Right lung (tissue), 5 donors: ENCODE results near the gene HIC1. TPM values are rescaled to one million over a fixed set of nuclear protein-coding genes. Genes with fewer than 3 reads are reported as not detected.
A peak's percentile ranks its signal among the peaks of the same experiment; 100 is the strongest.

Experiments
- DNase-seq, 2 donors: peaks; one replicate each; pipeline ENCODE4 v3.0.0-alpha.2; 2013
- polyA plus RNA-seq, 5 donors: library from polyadenylated mRNA; unstranded; fragments of 120-200 nt; gene quantifications; one replicate each; pipeline versions ENCODE4 v1.2.1 to v1.2.3, GENCODE V29; 2013; ENCODE audit warnings: inconsistent platforms in 1 of 5, low replicate concordance in 1 of 5; ENCODE audit not compliant: insufficient read length in 5 of 5, insufficient read depth in 1 of 5

Gene HIC1
- polyA plus RNA-seq, 5 donors: 15.1 to 51.9 (median 24.4) TPM

DNA sequence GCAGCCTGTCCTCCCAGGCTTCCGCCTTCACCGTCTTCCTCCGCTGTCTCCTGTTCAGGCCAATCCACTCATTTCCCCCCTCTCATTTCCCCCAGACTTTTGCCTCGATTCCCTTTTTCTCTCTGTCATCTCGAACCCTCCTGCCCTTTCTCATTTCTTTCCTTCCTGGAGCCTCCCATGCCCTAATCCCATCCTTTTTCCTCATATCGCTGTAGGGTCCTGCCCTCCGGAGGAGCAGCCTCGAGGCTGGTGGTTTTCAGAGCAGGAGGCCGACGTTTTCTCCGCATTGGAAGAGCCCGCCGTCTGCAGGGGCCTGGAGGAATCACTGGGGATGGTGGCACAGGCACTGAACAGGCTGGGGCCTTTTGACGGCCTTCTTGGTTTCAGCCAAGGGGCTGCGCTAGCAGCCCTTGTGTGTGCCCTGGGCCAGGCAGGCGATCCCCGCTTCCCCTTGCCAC is 12.5 kb upstream of the HIC1 start:
- no peak for DNase-seq

DNA sequence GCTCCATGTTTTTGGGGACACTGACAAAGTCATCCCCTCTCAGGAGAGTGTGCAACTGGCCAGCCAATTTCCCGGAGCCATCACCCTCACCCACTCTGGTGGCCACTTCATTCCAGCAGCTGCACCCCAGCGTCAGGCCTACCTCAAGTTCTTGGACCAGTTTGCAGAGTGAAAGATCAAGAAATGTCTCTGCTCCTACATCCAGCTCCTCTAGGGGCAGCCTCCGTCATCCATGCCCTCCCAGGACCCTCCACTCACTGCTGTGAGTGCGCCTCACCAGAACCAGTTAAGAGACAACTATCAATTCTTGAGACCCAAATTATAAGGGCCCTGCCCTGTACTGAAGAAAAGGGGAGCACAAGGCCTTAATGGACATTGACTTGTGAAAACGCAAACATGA is 12.0 kb upstream of the HIC1 start:
- no peak for DNase-seq

DNA sequence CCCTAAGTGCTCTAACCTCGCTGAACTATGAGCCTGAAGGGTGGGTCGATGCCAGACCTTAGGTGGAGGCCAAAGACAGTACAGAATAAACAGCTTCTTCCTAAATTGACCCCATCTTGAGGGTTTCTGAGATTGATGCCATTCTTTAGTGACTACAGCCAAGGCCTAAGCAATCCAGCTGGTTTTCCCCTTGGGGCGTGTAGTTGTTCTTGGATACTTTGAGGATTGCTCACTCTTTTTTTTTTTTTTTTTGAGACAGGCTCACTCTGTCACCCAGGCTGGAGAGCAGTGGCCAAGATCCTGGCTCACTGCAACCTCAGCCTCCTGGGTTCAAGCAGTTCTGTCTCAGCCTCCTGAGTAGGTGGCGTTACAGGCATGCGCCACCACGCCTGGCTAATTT is 11.1 kb upstream of the HIC1 start:
- DNase-seq: no peak

DNA sequence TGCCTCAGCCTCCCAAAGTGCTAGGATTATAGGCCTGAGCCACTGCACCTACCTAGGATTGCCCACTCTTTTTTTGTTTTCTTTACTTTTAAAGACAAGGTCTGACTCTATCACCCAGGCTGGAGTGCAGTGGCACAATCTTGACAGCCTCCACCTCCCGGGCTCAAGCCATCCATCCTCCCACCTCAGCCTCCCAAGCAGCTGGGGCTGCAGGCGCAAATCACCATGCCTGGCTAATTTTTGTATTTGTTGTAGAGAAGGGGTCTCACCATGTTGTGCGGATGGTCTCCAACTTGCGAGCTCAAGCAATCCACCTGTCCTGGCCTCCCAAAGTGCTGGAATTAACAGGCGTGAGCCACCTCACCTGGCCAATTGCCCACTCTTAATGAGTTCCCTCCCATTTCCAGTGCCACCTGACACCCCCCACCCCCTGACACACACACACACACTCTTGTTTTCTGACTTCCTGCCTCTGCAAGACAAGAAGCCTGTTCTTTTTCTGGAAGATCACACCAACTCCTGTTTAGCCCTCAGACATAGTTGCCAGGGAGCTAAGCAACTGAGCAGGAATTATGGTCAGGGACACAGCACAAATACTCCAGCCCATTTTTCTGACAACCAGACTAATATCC is 10.5 kb upstream of the HIC1 start:
- DNase-seq: no peak

DNA sequence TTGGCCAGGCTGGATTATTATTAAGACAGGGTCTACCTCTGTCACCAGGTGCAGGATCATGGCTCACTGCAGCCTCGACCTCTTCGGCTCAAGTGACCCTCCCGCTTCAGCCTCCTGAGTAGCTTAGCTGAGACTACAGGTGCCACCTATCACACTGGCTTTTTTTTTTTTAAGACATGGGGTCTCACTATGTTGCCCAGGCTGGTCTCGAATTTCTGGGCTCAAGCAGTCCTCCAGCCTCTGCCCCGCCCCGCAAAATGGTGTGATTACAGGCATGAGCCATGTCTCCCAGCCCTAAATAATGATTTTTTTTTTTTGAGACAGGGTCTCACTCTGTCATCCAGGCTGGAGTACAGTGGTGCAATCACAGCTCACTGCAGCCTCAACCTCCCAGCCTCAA is 7.3 kb upstream of the HIC1 start:
- no peak for DNase-seq

DNA sequence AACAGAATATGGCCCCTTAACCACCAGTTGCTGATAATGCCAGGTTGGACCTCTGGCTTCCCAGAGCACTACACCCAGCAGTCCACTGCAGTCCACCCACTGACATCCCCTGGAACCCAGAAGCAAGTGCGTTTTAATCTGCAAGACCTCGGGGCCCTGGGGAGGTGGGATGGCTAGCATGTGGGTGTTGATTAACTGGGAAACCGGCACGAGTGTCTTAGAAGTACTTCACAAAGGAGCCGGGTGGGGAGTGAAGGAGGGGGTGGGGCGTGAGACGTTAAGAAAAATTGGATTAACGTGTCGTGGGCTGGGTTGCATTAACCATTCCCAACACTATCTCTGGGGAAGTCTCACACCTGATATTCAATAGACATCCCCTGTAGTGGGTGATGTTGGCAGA is 6.1 kb upstream of the HIC1 start:
- no peak for DNase-seq

DNA sequence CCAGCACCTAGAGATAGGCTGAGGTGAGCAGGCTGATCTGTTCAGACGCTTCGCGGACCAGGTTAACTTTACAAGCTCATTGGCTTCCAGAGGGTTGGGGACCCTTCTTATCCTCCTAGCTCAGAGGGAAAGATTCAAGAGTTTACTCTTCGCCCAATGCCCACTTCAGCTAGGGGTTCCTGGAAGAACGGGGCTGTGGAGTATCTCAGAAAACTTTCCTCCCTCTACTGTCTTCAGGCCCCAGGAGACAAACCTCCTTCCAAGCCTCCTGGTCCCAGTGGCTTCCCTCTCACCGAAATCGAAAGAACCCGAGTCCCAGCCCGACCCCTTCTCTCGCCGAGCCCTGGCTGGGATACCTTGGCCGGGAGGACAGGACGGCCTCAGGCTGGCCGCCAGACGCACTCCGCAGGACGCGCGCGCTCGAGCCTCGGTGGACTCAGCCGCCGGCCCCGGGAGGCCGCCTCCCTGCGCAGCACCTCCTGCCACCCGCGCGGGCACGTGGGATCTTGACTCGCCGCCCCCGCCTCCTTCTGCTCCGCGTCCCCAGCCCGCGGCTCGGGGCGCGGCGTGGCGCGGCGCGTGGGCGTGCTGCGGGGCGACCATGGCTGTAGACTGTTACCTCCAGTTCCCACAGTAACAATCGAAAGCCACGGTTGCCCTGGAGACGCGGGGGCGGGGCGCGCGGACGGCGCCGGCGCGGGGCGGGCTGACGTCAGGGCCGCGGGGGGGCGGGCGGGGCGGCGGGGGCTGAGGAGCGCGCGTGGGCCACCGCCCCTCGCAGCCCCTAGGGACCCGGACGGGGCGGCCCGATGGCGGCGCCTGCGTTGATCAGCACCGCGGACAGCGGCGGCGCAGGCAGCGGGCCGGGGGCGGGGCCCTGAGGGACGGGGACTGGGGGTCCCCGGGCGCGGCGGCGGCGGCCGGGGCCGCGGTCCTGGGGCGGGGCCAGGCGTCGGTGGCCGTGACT is 5.3 kb upstream of the HIC1 start:
- DNase-seq: peak; percentile 80 to 84

DNA sequence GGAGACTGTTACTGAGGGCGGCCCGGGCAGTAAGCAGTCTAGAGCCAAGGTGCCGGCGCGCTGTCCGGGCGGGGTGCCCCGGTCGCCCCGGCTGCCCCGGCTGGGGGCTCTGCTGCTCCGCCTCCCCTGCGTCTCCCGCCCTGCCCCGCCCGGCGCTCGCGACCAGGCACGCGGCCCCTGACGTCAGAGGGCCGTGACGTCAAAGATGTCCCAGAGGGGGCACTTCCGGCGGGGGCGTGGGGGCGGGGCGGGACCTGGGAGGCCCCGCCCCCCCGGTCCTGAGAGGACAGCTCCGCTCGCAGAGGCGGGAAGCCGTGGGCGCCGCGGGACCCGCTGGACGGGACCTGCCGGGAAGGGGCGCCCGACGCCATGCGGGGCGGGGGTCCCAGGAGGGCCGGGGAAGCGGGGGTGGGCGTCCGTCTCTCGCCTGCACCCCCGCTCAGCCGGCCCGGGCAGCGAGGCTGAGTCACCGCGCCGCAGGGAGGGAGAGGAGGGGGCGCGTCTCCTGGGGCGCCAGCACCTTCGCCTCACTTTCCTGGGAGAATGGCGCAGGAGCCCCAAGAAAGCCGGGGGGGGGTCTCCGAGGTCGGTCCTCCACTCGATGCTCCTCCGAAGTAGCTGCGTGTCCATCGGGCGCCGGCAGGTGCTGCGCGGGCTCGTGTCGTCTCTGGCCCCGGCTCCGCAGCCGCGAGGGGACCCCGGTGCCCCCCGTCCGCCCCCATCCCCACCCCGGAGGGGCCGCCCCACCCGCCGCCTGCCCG is 4.4 kb upstream of the HIC1 start:
- peak; percentile 72 to 80 for DNase-seq

DNA sequence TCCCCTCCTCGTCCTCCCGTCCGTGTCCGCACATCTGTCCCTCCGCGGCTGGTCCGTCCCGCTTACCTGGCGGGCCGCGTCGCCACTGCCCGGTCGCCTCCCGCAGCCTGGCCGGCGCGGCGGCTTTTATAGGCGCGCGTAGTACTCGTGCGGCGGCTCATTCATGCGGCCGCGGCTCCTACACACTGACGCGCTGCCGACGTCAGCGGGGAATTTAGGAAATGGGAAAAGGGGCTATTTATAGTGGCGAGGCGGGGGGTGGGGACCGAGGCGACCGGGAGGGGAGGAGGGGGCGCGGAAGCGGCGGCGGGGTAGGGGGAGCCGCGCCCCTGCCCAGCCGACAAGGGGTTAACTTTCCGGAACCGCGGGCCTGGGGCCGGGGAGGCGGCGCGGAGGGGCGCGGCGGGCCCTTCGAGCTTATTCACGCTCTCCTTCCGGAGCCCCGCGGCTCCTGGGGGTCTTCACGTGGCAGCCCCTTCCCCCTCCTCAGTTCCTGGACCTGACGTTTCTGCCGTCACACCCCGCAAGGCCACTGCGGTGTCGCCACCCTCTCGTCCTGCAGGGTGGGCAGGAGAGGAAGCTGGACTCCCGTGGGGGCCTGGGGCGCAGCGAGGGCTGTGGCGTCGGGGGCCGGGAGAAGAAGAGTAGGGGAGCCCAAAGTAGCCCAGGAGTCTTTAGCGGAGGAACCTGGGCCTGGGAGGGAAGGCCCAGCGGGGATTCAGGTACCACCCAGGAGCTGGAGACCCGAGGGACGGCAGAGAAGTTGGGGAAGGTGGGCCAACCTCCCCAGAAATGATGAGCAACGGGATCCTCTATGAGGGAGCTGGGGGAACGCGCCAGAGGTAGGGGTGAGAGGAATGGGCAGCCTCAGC is 3.6 kb upstream of the HIC1 start:
- no peak for DNase-seq

DNA sequence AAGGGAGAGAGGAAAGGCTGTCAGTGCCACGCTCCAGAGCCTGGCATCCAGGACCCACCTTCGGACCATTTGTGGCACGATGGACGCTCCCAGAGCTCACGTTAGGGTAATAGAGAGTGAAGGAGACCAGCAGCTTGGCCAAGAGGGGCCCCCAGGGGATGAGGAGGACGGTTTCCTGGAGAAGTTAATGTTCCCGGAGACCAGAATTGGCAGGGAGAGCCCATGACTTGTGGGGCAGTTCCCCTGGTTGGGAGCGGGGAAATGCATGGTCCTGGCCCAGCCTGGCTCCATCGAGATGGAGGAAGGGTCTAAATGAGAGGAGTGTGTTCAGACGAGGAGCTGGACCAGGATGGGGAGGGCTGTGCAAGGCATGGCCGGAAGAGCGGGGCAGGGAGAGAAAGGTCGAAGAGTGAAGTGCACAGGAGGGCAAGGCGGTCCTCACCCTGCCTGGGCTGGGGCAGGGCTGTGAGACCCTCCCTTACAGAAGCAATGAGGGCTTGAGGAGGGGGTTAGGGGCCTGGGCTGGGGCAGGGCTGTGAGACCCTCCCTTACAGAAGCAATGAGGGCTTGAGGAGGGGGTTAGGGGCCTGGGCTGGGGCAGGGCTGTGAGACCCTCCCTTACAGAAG is 2.9 kb upstream of the HIC1 start:
- DNase-seq: no peak

DNA sequence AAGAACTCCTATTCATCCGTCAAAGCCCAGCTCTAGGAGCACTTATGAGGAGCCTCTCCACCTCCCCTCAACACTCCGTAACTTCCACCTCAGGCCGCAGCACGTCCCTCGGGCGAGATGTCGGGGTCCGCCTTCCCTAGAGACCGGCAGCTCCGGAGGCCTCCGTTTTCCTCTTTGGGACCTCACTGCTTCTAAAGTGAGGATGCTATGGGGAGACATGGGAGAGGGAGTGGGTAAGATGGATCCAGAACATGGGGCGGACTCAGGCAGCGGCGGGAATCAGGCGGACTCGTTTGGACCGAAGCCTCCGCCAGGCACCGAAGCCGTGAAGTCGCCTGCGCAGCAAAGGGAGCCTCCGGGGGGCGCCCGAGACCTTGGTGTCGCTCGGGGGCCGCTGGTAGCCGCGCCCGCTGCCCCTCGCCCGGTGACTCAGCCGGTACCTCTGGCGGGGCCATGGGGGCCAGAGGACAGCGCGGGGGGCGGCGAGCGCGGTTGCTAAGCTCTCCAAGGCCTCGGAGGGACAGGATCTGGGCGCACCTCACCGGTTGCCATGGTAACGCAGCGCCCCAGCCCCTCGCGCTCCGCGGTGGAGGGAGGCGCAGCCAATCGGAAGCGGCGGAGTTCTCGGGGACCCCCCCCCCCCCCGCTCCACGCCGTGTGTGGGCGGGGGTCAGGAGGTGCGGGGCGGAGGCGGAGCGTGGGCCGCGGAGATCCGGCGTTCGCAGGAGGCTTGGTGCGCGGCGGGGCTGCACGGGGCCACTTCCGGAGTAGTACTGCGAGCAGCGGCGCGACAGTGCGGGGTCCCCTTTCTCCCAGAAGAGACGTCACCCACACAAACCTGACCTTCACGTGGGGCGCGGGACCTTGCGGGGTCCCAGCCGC is 1.3 kb upstream of the HIC1 start:
- DNase-seq: no peak

DNA sequence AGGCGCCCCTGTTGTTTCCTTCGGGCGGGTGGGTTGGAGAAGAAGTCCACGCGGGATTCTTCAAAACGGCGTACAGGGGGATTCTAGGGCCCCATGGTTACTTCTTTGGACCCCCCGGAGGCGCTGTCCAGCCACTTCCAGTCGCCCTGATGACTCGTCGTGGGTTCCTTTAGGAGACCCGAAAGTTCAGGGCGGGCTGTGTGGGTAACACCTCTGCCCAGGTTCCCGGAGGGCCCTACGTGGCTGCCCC is 716 bp upstream of the HIC1 start:
- no peak for DNase-seq

DNA sequence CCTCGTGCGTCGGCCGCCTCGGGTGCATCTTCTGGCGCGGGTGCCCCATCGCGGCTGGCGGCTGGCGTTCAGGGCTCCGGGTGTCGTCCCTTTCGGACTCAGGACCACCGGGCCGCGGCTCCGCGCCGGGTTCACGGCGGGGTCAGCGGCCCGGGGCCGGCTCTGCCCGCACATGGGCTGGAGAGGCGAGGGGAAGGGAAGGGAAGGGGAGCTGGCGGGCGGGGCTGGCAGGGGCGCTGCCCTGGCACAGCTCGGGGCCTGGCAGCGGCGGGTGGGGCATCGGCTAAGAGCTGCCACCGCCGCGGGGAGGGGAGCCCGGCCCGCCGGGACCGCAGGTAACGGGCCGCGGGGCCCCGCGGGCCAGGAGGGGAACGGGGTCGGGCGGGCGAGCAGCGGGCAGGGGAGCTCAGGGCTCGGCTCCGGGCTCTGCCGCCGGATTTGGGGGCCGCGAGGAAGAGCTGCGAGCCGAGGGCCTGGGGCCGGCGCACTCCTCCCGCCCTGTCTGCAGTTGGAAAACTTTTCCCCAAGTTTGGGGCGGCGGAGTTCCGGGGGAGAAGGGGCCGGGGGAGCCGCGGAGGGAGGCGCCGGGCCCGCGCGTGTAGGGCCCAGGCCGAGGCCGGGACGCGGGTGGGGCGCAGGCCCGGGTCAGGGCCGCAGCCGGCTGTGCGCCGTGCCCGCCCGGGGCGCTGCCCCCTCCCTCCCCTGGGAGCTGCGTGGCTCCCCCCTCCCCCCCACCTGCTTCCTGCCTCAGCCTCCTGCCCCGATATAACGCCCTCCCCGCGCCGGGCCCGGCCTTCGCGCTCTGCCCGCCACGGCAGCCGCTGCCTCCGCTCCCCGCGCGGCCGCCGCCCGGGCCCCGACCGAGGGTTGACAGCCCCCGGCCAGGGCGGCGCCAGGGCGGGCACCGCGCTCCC is 646 bp downstream of the HIC1 start:
- DNase-seq: no peak

DNA sequence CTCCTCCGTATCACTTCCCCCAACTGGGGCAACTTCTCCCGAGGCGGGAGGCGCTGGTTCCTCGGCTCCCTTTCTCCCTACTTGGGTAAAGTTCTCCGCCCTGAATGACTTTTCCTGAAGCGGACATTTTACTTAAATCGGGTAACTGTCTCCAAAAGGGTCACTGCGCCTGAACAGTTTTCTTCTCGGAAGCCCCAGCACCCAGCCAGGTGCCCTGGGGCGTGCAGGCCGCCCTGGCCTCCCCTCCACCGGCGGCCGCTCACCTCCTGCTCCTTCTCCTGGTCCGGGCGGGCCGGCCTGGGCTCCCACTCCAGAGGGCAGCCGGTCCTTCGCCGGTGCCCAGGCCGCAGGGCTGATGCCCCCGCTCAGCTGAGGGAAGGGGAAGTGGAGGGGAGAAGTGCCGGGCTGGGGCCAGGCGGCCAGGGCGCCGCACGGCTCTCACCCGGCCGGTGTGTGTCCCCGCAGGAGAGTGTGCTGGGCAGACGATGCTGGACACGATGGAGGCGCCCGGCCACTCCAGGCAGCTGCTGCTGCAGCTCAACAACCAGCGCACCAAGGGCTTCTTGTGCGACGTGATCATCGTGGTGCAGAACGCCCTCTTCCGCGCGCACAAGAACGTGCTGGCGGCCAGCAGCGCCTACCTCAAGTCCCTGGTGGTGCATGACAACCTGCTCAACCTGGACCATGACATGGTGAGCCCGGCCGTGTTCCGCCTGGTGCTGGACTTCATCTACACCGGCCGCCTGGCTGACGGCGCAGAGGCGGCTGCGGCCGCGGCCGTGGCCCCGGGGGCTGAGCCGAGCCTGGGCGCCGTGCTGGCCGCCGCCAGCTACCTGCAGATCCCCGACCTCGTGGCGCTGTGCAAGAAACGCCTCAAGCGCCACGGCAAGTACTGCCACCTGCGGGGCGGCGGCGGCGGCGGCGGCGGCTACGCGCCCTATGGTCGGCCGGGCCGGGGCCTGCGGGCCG is 1.6 kb downstream of the HIC1 start:
- DNase-seq: peak in 1 of 2 donors; percentile 71

DNA sequence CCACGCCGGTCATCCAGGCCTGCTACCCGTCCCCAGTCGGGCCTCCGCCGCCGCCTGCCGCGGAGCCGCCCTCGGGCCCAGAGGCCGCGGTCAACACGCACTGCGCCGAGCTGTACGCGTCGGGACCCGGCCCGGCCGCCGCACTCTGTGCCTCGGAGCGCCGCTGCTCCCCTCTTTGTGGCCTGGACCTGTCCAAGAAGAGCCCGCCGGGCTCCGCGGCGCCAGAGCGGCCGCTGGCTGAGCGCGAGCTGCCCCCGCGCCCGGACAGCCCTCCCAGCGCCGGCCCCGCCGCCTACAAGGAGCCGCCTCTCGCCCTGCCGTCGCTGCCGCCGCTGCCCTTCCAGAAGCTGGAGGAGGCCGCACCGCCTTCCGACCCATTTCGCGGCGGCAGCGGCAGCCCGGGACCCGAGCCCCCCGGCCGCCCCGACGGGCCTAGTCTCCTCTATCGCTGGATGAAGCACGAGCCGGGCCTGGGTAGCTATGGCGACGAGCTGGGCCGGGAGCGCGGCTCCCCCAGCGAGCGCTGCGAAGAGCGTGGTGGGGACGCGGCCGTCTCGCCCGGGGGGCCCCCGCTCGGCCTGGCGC is 2.4 kb downstream of the HIC1 start:
- no peak for DNase-seq

DNA sequence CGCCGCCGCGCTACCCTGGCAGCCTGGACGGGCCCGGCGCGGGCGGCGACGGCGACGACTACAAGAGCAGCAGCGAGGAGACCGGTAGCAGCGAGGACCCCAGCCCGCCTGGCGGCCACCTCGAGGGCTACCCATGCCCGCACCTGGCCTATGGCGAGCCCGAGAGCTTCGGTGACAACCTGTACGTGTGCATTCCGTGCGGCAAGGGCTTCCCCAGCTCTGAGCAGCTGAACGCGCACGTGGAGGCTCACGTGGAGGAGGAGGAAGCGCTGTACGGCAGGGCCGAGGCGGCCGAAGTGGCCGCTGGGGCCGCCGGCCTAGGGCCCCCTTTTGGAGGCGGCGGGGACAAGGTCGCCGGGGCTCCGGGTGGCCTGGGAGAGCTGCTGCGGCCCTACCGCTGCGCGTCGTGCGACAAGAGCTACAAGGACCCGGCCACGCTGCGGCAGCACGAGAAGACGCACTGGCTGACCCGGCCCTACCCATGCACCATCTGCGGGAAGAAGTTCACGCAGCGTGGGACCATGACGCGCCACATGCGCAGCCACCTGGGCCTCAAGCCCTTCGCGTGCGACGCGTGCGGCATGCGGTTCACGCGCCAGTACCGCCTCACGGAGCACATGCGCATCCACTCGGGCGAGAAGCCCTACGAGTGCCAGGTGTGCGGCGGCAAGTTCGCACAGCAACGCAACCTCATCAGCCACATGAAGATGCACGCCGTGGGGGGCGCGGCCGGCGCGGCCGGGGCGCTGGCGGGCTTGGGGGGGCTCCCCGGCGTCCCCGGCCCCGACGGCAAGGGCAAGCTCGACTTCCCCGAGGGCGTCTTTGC is 3.1 kb downstream of the HIC1 start:
- no peak for DNase-seq
